HepG2 (cell line): ENCODE results near the gene SLC12A5. TPM values are rescaled to one million over a fixed set of nuclear protein-coding genes. Genes with fewer than 3 reads are reported as not detected.

Source experiments
- ATAC-seq: fragments of 200-7000 bp; cut with Tn5 transposase; 3 replicates; pipeline ENCODE4 v1.9.1; 2020; ENCODE audit warnings: mild to moderate bottlenecking, moderate library complexity
- BruUV-seq: library from RNA; stranded (reverse); fragments of 400-500 nt; replicated peaks from 2 replicates; lab custom pipeline; 2021; lab: Mats Ljungman, UMichigan
- CTCF ChIA-PET: fragments of 300-600 bp; formaldehyde crosslinking; extraction: SDS; loops from one replicate; lab custom pipeline; 2021; ENCODE audit warnings: low total read pairs, inconsistent platforms, low intra/inter-chr PET ratio; lab: Yijun Ruan, JAX
- POLR2A ChIA-PET: fragments of 350-600 bp; sonication (Branson Sonifier 250); formaldehyde crosslinking; loops from one replicate; lab custom pipeline; 2020; ENCODE audit warnings: antibody characterized with exemption, inconsistent platforms; lab: Yijun Ruan, JAX
- DNase-seq: peaks from one replicate; pipeline ENCODE4 v3.0.0-alpha.2; 2015; ENCODE audit warnings: low spot score
- FAIRE-seq: peaks from 3 replicates; lab custom pipeline; 2011; peaks lifted over from hg19 to GRCh38; lab: Jason Lieb, UNC
- H2AFZ ChIP-seq: one replicate; pipeline ENCODE4 v1.6.1; 2011; ENCODE audit warnings: low read length, inconsistent platforms
- H3K27ac ChIP-seq: fragments of 300-600 bp; 3 replicates; pipeline ENCODE4 v1.8.0; 2011; ENCODE audit warnings: mixed run types, mild to moderate bottlenecking, mixed read lengths, low read length, inconsistent platforms; ENCODE audit not compliant: insufficient read depth; ENCODE audit errors: extremely low read length
- H3K27me3 ChIP-seq, 2 experiments: fragments of 200-600 bp in 1 of 2; 2 replicates in 1 of 2; 3 replicates in 1 of 2; pipeline versions ENCODE4 v1.6.0 to v1.8.0; 2011; ENCODE audit warnings: low read length in 2 of 2, mild to moderate bottlenecking in 2 of 2, moderate library complexity in 2 of 2, inconsistent platforms in 1 of 2; ENCODE audit not compliant: insufficient read depth in 2 of 2, control insufficient read depth in 1 of 2
- H3K36me3 ChIP-seq, 2 experiments: fragments of 200-600 bp in 1 of 2; replicated peaks in 1 of 2; 2 replicates in 1 of 2; 3 replicates in 1 of 2; pipeline versions ENCODE4 v1.5.1 to v1.8.0; 2011; ENCODE audit warnings: low read length in 2 of 2, inconsistent platforms in 1 of 2; ENCODE audit not compliant: insufficient read depth in 2 of 2, control insufficient read depth in 1 of 2
- H3K4me1 ChIP-seq: 2 replicates; pipeline ENCODE4 v1.5.1; 2012; ENCODE audit warnings: low read length, inconsistent platforms; ENCODE audit not compliant: insufficient read depth
- H3K4me2 ChIP-seq: 2 replicates; pipeline ENCODE4 v1.6.0; 2011; ENCODE audit warnings: low read depth, low read length, inconsistent platforms
- H3K4me3 ChIP-seq, 3 experiments: fragments of 200-600 bp in 1 of 3; sonication (generic), shearing (Covaris generic) in 1 of 3; replicated peaks in 1 of 3; 2 replicates each; pipeline ENCODE4 v1.5.1; 2011 to 2016; ENCODE audit warnings: low read length in 3 of 3, inconsistent platforms in 2 of 3, low read depth in 2 of 3, mild to moderate bottlenecking in 2 of 3, control low read depth in 1 of 3, mixed read lengths in 1 of 3; ENCODE audit not compliant: insufficient read depth in 1 of 3
- H3K79me2 ChIP-seq: one replicate; pipeline ENCODE4 v1.6.1; 2011; ENCODE audit warnings: low read length, inconsistent platforms; ENCODE audit not compliant: insufficient read depth
- H3K9ac ChIP-seq: 2 replicates; pipeline ENCODE4 v1.6.0; 2011; ENCODE audit warnings: mild to moderate bottlenecking, low read depth, low read length, inconsistent platforms; ENCODE audit not compliant: insufficient read depth
- H3K9me3 ChIP-seq: 2 replicates; pipeline ENCODE4 v1.5.1; 2012; ENCODE audit warnings: mild to moderate bottlenecking, low read length
- H4K20me1 ChIP-seq: 2 replicates; pipeline ENCODE4 v1.6.0; 2011; ENCODE audit warnings: inconsistent platforms, mild to moderate bottlenecking, low read length, moderate library complexity; ENCODE audit not compliant: insufficient read depth
- WGBS: methylation state at CpG from one replicate; pipeline ENCODE4 v1.1.6; 2017; ENCODE audit warnings: low lambda C conversion rate; 5-methylcytosine and 5-hydroxymethylcytosine counted together
- in situ Hi-C: cut with HindIII; loops from 2 replicates; pipeline ENCODE4 v1.10.0; 2017; ENCODE audit warnings: low pct_unique_long_range_greater_than_20kb; ENCODE audit not compliant: extremely low pct_ligation_motif_present
- intact Hi-C: fragments of 100-400 bp; cut with micrococcal nuclease; formaldehyde crosslinking; loops from one replicate; pipeline ENCODE4 v1.10.0; 2022; ENCODE audit not compliant: unreplicated experiment
- polyA plus RNA-seq, 8 experiments: library from polyadenylated mRNA; depleted of rRNA in 3 of 8; stranded (reverse) in 7 of 8; unstranded in 1 of 8; fragments of >200 nt; fragmentation: Illumina TruSeq in 4 of 8; extraction: Trizol in 4 of 8; gene quantifications; 2 replicates each; pipeline versions ENCODE4 v1.2.1 to v1.2.3, GENCODE V29; 2011 to 2016; ENCODE audit warnings: low read depth in 4 of 8, missing spikeins in 1 of 8, mixed read lengths in 1 of 8; ENCODE audit not compliant: insufficient read depth in 1 of 8
- total RNA-seq, 5 experiments: library from RNA; depleted of rRNA; stranded (reverse); fragments of >200 nt; fragmentation: Illumina TruSeq; extraction: Trizol; gene quantifications; 2 replicates each; pipeline ENCODE4 v1.2.3, GENCODE V29; 2016; ENCODE audit warnings: low read depth in 1 of 5
- TF ChIP-seq, protein P1 (sequence below): sonication (generic); formaldehyde crosslinking; IDR thresholded peaks from 2 replicates; pipeline ENCODE4 v1.5.0; 2020; ENCODE audit warnings: mild to moderate bottlenecking, missing genetic modification reagents
- TF ChIP-seq, protein P2 (sequence below), 2 experiments: sonication (generic) in 1 of 2; formaldehyde crosslinking in 1 of 2; IDR thresholded peaks; 2 replicates each; pipeline versions ENCODE4 v1.4.0 to v1.6.1; 2018 to 2020; ENCODE audit warnings: missing genetic modification reagents in 2 of 2, borderline replicate concordance in 1 of 2, low read depth in 1 of 2, mild to moderate bottlenecking in 1 of 2, missing biosample characterization in 1 of 2

SLC12A5 gene
- total and polyA plus RNA-seq, 2 of the 13 experiments (the other 11 are each of a cell fraction or from before 2014, with no cell fraction given) = 4.3 to 5.4 TPM

DNA sequence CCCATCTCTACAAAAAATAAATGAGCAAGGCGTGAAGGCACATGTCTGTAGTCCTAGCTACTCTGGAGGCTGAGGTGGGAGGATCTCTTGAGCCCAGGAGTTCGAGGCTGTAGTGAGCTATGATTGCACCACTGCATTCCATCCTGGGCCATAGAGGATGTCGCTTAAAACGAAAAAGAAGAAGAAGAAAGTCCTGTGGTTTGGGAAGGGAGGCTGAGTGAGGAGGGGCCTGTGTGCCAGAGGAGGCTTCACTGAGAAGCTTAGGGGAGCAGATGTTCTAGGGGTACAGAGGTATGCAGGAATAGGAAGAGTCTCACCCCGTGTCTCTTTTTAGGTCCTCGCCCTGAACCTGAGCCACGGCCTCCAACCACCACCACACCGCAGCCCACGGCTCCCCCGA, 16.1 kb upstream of the SLC12A5 start:
- POLR2A ChIA-PET = no interaction called here

More for the DNA sequence above, 16.1 kb upstream of the SLC12A5 start:
- H3K4me3 ChIP-seq = no peak overlapping the region
- ATAC-seq = no peak
- in situ Hi-C loops = no loop called here
- H3K4me1 ChIP-seq = peaks cover 47% of the 10 kb centered on the region
- peaks cover 30 to 59% of the 10 kb centered on the region in 2 experiments; a peak in 4 of 5 replicates for H3K27me3 ChIP-seq
- WGBS = 43% methylated on average over 10 of the region's 10 CpGs
- no TSS peak for BruUV-seq
- intact Hi-C loops = loop anchor here (5.0 kb wide), 1 partner anchor 41 kb away; the partner anchor contains the start of gene ZNF335
- no peaks in the 10 kb centered on the region for H3K9me3 ChIP-seq
- no peaks in the 10 kb centered on the region for H3K79me2 ChIP-seq
- no peak for FAIRE-seq
- H2AFZ ChIP-seq = no peak overlapping the region
- CTCF ChIA-PET = interaction anchor here (1.3 to 2.7 kb wide), 5 partner anchors 26 to 162 kb away, joined by 6 to 27 read pairs (median 13); partner anchors contain the start of gene NCOA5
- TF ChIP-seq, protein P1, sequence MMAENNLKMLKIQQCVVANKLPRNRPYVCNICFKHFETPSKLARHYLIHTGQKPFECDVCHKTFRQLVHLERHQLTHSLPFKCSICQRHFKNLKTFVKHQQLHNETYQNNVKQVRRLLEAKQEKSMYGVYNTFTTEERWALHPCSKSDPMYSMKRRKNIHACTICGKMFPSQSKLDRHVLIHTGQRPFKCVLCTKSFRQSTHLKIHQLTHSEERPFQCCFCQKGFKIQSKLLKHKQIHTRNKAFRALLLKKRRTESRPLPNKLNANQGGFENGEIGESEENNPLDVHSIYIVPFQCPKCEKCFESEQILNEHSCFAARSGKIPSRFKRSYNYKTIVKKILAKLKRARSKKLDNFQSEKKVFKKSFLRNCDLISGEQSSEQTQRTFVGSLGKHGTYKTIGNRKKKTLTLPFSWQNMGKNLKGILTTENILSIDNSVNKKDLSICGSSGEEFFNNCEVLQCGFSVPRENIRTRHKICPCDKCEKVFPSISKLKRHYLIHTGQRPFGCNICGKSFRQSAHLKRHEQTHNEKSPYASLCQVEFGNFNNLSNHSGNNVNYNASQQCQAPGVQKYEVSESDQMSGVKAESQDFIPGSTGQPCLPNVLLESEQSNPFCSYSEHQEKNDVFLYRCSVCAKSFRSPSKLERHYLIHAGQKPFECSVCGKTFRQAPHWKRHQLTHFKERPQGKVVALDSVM (CRISPR knock-in tag) = peak; percentile 59; the same call in 1 of the 2 replicates
- TF ChIP-seq, protein P2, sequence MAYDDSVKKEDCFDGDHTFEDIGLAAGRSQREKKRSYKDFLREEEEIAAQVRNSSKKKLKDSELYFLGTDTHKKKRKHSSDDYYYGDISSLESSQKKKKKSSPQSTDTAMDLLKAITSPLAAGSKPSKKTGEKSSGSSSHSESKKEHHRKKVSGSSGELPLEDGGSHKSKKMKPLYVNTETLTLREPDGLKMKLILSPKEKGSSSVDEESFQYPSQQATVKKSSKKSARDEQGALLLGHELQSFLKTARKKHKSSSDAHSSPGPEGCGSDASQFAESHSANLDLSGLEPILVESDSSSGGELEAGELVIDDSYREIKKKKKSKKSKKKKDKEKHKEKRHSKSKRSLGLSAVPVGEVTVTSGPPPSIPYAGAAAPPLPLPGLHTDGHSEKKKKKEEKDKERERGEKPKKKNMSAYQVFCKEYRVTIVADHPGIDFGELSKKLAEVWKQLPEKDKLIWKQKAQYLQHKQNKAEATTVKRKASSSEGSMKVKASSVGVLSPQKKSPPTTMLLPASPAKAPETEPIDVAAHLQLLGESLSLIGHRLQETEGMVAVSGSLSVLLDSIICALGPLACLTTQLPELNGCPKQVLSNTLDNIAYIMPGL (CRISPR knock-in tag; IDR thresholded peaks at IDR 0.05; ENCODE audit: borderline replicate concordance in 1 of 2, low read depth in 1 of 2) = no peak
- H3K36me3 ChIP-seq = no peaks in the 10 kb centered on the region
- DNase-seq = no peak
- no peak overlapping the region for H3K9ac ChIP-seq
- no peak overlapping the region for H3K4me2 ChIP-seq
- H4K20me1 ChIP-seq = peaks cover 7% of the 10 kb centered on the region; the same call in 1 of the 2 replicates
- H3K27ac ChIP-seq = no peak overlapping the region
